Lower leg skin (tissue), 3 donors: ENCODE measurements around the gene MAP2K1.

Experiments used
- CTCF ChIP-seq, 3 donors: fragments of 450-650 bp; IDR thresholded peaks; one replicate each; pipeline ENCODE4 v1.5.1; 2016; ENCODE audit warnings: antibody characterized with exemption in 3 of 3, mild to moderate bottlenecking in 3 of 3, moderate library complexity in 2 of 3
- POLR2A ChIP-seq, 2 donors: fragments of 450-650 bp; IDR thresholded peaks; one replicate each; pipeline ENCODE4 v1.6.1; 2016 to 2017; ENCODE audit warnings: antibody characterized with exemption in 2 of 2, mild to moderate bottlenecking in 1 of 2, moderate library complexity in 1 of 2

- TF ChIP-seq CTCF (IDR thresholded peaks at IDR 0.05) = no peak
- TF ChIP-seq POLR2A (IDR thresholded peaks at IDR 0.05) = no peak
Measured at GRCh38 chr15:66514586-66514985, 127.9 kb downstream of the MAP2K1 start.
